ENCODE results near the gene MAPK8.

The MAPK8 gene

GRCh38 chr10:48292616-48293015 is 13.9 kb upstream of the MAPK8 start:
- DNase-seq (ENCODE audit: low spot score), result no peak

GRCh38 chr10:48294431-48294830 is 12.0 kb upstream of the MAPK8 start:
- no peak for DNase-seq (ENCODE audit: low spot score)

- no peak for DNase-seq (ENCODE audit: low spot score)
These were observed 9.8 kb upstream of the MAPK8 start for GRCh38 chr10:48296576-48297098.

GRCh38 chr10:48299066-48299465 is 7.4 kb upstream of the MAPK8 start:
- no peak for DNase-seq (ENCODE audit: low spot score)

GRCh38 chr10:48299692-48300091 is 6.8 kb upstream of the MAPK8 start:
- no peak for DNase-seq (ENCODE audit: low spot score)

GRCh38 chr10:48300556-48300955 is 5.9 kb upstream of the MAPK8 start:
- no peak for DNase-seq (ENCODE audit: low spot score)

- no peak for DNase-seq (ENCODE audit: low spot score)
These were observed 3.7 kb upstream of the MAPK8 start for GRCh38 chr10:48302515-48303476.

- DNase-seq (ENCODE audit: low spot score), result no peak
These were observed 592 bp upstream of the MAPK8 start for GRCh38 chr10:48305905-48306264.

GRCh38 chr10:48306870-48307710 is 613 bp downstream of the MAPK8 start:
- peak; percentile 40 for DNase-seq (ENCODE audit: low spot score)

- no peak for DNase-seq (ENCODE audit: low spot score)
These were observed 1.2 kb downstream of the MAPK8 start for GRCh38 chr10:48307711-48308018.

- DNase-seq (ENCODE audit: low spot score), result no peak
These were observed 3.3 kb downstream of the MAPK8 start for GRCh38 chr10:48309711-48310226.

- no peak for DNase-seq (ENCODE audit: low spot score)
These were observed 7.6 kb downstream of the MAPK8 start for GRCh38 chr10:48314107-48314506.

- DNase-seq (ENCODE audit: low spot score), result no peak
These were observed 9.8 kb downstream of the MAPK8 start for GRCh38 chr10:48316236-48316635.

GRCh38 chr10:48317321-48317990 is 11.0 kb downstream of the MAPK8 start:
- DNase-seq (ENCODE audit: low spot score), result no peak

GRCh38 chr10:48322017-48322416 is 15.5 kb downstream of the MAPK8 start:
- DNase-seq (ENCODE audit: low spot score), result no peak

GRCh38 chr10:48324580-48324979 is 18.1 kb downstream of the MAPK8 start:
- no peak for DNase-seq (ENCODE audit: low spot score)

- no peak for DNase-seq (ENCODE audit: low spot score)
These were observed 23.8 kb downstream of the MAPK8 start for GRCh38 chr10:48330269-48330668.

GRCh38 chr10:48331436-48331835 is 25.0 kb downstream of the MAPK8 start:
- no peak for DNase-seq (ENCODE audit: low spot score)

- no peak for DNase-seq (ENCODE audit: low spot score)
These were observed 25.8 kb downstream of the MAPK8 start for GRCh38 chr10:48332166-48332870.

- no peak for DNase-seq (ENCODE audit: low spot score)
These were observed 26.4 kb downstream of the MAPK8 start for GRCh38 chr10:48332871-48333216.

GRCh38 chr10:48333856-48334255 is 27.4 kb downstream of the MAPK8 start:
- DNase-seq (ENCODE audit: low spot score), result no peak

GRCh38 chr10:48335788-48336187 is 29.3 kb downstream of the MAPK8 start:
- DNase-seq (ENCODE audit: low spot score), result no peak

Measured in HuH-7.5 (cell line).